ENCODE data around the gene MAML2.

DNA sequence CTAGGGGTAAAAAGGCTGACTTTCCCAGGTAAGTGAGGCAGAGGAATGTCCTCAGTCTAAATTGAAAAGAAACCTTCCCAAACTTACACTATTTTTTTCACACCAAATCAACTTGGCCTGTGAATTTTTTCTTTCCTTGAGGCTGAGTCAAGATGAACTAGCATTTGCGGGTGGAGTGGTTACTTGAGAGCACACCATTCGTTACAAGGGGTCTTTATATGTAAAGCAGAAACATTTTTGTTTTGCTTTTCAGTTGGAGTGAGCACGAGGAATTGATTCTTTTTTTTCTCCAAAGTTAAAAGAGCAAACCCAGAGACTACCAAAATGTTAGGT is 36.4 kb downstream of the MAML2 start:
- TF ChIP-seq, protein P1, sequence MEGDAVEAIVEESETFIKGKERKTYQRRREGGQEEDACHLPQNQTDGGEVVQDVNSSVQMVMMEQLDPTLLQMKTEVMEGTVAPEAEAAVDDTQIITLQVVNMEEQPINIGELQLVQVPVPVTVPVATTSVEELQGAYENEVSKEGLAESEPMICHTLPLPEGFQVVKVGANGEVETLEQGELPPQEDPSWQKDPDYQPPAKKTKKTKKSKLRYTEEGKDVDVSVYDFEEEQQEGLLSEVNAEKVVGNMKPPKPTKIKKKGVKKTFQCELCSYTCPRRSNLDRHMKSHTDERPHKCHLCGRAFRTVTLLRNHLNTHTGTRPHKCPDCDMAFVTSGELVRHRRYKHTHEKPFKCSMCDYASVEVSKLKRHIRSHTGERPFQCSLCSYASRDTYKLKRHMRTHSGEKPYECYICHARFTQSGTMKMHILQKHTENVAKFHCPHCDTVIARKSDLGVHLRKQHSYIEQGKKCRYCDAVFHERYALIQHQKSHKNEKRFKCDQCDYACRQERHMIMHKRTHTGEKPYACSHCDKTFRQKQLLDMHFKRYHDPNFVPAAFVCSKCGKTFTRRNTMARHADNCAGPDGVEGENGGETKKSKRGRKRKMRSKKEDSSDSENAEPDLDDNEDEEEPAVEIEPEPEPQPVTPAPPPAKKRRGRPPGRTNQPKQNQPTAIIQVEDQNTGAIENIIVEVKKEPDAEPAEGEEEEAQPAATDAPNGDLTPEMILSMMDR (IDR thresholded peaks at IDR 0.05): no peak
- no peak for TF ChIP-seq POLR2A (IDR thresholded peaks at IDR 0.05)
